Measurements from ENCODE around the gene MEGF9. TPM values are rescaled to one million over a fixed set of nuclear protein-coding genes. Genes with fewer than 3 reads are reported as not detected.

Gene MEGF9
- total and polyA plus RNA-seq, 2 of the 13 experiments (the other 11 are each of a cell fraction or from before 2014, with no cell fraction given), result 3.1 to 3.3 TPM

DNA sequence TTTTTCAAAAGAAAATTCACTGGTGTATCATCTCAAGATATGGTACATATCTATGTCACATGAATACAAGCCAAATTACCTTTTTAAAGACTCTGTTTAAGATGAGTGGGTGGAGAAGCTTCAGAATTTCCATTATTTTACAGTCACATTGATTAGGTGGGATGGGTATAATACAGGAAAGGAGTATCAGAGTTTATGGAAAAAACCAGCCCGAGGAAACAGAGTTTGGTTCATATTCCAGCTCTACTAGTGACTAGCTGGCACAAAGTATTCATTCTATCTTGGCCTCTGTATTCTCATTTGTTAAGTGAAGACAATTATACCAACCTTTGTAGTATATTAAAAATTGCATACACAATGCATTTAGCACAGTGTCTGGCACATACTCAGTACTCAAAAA lies 87.8 kb downstream of the MEGF9 start (continued):
- no peak for TF ChIP-seq RFXANK (CRISPR knock-in tag; IDR thresholded peaks at IDR 0.05)
- TF ChIP-seq, protein P1, sequence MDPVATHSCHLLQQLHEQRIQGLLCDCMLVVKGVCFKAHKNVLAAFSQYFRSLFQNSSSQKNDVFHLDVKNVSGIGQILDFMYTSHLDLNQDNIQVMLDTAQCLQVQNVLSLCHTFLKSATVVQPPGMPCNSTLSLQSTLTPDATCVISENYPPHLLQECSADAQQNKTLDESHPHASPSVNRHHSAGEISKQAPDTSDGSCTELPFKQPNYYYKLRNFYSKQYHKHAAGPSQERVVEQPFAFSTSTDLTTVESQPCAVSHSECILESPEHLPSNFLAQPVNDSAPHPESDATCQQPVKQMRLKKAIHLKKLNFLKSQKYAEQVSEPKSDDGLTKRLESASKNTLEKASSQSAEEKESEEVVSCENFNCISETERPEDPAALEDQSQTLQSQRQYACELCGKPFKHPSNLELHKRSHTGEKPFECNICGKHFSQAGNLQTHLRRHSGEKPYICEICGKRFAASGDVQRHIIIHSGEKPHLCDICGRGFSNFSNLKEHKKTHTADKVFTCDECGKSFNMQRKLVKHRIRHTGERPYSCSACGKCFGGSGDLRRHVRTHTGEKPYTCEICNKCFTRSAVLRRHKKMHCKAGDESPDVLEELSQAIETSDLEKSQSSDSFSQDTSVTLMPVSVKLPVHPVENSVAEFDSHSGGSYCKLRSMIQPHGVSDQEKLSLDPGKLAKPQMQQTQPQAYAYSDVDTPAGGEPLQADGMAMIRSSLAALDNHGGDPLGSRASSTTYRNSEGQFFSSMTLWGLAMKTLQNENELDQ (CRISPR knock-in tag; IDR thresholded peaks at IDR 0.05; ENCODE audit: borderline replicate concordance), result no peak
- TF ChIP-seq, protein P2, sequence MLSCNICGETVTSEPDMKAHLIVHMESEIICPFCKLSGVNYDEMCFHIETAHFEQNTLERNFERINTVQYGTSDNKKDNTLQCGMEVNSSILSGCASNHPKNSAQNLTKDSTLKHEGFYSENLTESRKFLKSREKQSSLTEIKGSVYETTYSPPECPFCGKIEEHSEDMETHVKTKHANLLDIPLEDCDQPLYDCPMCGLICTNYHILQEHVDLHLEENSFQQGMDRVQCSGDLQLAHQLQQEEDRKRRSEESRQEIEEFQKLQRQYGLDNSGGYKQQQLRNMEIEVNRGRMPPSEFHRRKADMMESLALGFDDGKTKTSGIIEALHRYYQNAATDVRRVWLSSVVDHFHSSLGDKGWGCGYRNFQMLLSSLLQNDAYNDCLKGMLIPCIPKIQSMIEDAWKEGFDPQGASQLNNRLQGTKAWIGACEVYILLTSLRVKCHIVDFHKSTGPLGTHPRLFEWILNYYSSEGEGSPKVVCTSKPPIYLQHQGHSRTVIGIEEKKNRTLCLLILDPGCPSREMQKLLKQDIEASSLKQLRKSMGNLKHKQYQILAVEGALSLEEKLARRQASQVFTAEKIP (CRISPR knock-in tag; IDR thresholded peaks at IDR 0.05; ENCODE audit: borderline replicate concordance), result no peak

GRCh38 chr9:120625222-120625621 lies 89.0 kb downstream of the MEGF9 start:
- no peaks in the 10 kb centered on the region for H3K9me3 ChIP-seq (ENCODE audit: low read length)
- no peaks in the 10 kb centered on the region for H3K36me3 ChIP-seq (replicated peaks in 1 of 2; ENCODE audit: control insufficient read depth in 1 of 2, insufficient read depth in 2 of 2, low read length in 2 of 2)
- H3K4me3 ChIP-seq (replicated peaks in 1 of 3; ENCODE audit: insufficient read depth in 1 of 3, low read depth in 2 of 3, low read length in 3 of 3), result no peak overlapping the region
- H3K9ac ChIP-seq (ENCODE audit: insufficient read depth, low read depth, low read length), result no peak overlapping the region
- no peaks in the 10 kb centered on the region for H3K79me2 ChIP-seq (ENCODE audit: insufficient read depth, low read length)
- H3K4me2 ChIP-seq (ENCODE audit: low read depth, low read length), result no peak overlapping the region
- FAIRE-seq (no peak), DNase-seq (ENCODE audit: low spot score) (no peak), ATAC-seq (no peak)
- intact Hi-C loops (cut with micrococcal nuclease; ENCODE audit: unreplicated experiment) (no loop called here), in situ Hi-C loops (cut with HindIII; ENCODE audit: extremely low pct_ligation_motif_present, low pct_unique_long_range_greater_than_20kb) (no loop called here)
- no peaks in the 10 kb centered on the region for H4K20me1 ChIP-seq (ENCODE audit: insufficient read depth, low read length)
- peaks cover 27% of the 10 kb centered on the region for H3K4me1 ChIP-seq (ENCODE audit: insufficient read depth, low read length)
- no peak for TF ChIP-seq ZNF619 (CRISPR knock-in tag; IDR thresholded peaks at IDR 0.05)
- no peak for TF ChIP-seq ZBED4 (CRISPR knock-in tag; IDR thresholded peaks at IDR 0.05; ENCODE audit: borderline replicate concordance)
- no peak for TF ChIP-seq ZNF333 (CRISPR knock-in tag; IDR thresholded peaks at IDR 0.05; ENCODE audit: borderline replicate concordance)
- TF ChIP-seq REPIN1 (CRISPR knock-in tag; IDR thresholded peaks at IDR 0.05; ENCODE audit: borderline replicate concordance, low read depth), result no peak
- no peak for TF ChIP-seq SCMH1 (CRISPR knock-in tag; IDR thresholded peaks at IDR 0.05; ENCODE audit: borderline replicate concordance)
- TF ChIP-seq ZNF547 (CRISPR knock-in tag; IDR thresholded peaks at IDR 0.05), result no peak
- TF ChIP-seq TMF1 (CRISPR knock-in tag; IDR thresholded peaks at IDR 0.05; ENCODE audit: low read depth), result no peak
- no peak for TF ChIP-seq PTBP1 (IDR thresholded peaks at IDR 0.05; ENCODE audit: low read depth, low read length, poor library complexity, severe bottlenecking)
- TF ChIP-seq TRIM22 (IDR thresholded peaks at IDR 0.05), result no peak
- no peak for TF ChIP-seq ZNF713 (CRISPR knock-in tag; IDR thresholded peaks at IDR 0.05)
- no peak for TF ChIP-seq ATF1 (CRISPR knock-in tag; IDR thresholded peaks at IDR 0.05)
- H3K27ac ChIP-seq (ENCODE audit: extremely low read length, insufficient read depth, low read length), result no peak overlapping the region
- BruUV-seq (replicated peaks), result no TSS peak
- POLR2A ChIA-PET, result interaction anchor here (0.7 to 1.5 kb wide), 2 partner anchors 86 to 154 kb away, joined by 3 to 4 read pairs; no protein-coding TSS in a partner anchor
- H2AFZ ChIP-seq (ENCODE audit: low read length), result no peak overlapping the region
- CTCF ChIA-PET (ENCODE audit: low intra/inter-chr PET ratio, low total read pairs), result no interaction called here
- 97% methylated on average over 6 of the region's 6 CpGs for WGBS (ENCODE audit: low lambda C conversion rate)
- no peaks in the 10 kb centered on the region for H3K27me3 ChIP-seq (ENCODE audit: control insufficient read depth in 1 of 2, insufficient read depth in 2 of 2, low read length in 2 of 2)
